GM12801 (cell line): ENCODE measurements around the gene ARMC2.

ENCODE experiments used
- TF ChIP-seq, protein P1 (sequence below): IDR thresholded peaks from one replicate; pipeline ENCODE4 v1.5.1; 2011; ENCODE audit warnings: control low read depth; ENCODE audit not compliant: insufficient read length; ENCODE audit errors: extremely low read depth

ARMC2 gene

DNA sequence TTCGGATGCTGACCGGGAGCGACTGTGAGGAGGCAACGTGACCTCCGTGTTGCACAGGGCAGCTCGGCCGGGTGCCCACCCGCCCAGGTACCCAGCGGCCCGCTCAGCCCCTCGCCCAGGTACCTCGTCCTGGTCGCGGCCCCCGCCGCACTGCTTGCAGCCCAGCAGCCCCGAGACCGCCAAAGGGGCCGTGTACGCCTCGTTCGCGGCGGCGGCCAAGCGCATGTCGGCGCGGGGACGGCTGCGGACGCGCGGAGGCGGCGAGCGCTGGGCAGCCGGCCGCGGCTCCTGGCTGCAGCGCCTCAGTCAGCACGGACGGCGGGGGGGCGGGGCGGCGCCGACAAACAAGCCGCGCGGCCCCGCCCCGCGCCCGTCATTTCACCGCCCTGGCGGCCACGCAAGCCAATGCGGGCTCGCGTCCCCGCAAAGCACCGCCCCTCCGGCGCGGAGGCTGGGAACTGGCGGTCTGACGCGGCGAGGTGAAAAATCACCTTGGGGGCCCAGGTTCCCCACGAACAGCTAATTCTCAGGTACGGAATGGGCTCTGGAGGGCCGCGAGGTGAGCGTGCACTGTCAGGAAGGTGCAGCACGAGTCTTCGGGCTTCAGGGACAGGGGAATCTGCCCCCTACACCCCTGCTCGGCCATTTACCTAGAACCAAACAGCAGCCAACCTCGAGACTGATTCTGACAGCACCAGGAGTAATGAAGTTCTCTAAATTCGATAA, 161.2 kb downstream of the ARMC2 start:
- TF ChIP-seq, protein P1, sequence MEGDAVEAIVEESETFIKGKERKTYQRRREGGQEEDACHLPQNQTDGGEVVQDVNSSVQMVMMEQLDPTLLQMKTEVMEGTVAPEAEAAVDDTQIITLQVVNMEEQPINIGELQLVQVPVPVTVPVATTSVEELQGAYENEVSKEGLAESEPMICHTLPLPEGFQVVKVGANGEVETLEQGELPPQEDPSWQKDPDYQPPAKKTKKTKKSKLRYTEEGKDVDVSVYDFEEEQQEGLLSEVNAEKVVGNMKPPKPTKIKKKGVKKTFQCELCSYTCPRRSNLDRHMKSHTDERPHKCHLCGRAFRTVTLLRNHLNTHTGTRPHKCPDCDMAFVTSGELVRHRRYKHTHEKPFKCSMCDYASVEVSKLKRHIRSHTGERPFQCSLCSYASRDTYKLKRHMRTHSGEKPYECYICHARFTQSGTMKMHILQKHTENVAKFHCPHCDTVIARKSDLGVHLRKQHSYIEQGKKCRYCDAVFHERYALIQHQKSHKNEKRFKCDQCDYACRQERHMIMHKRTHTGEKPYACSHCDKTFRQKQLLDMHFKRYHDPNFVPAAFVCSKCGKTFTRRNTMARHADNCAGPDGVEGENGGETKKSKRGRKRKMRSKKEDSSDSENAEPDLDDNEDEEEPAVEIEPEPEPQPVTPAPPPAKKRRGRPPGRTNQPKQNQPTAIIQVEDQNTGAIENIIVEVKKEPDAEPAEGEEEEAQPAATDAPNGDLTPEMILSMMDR = no peak

DNA sequence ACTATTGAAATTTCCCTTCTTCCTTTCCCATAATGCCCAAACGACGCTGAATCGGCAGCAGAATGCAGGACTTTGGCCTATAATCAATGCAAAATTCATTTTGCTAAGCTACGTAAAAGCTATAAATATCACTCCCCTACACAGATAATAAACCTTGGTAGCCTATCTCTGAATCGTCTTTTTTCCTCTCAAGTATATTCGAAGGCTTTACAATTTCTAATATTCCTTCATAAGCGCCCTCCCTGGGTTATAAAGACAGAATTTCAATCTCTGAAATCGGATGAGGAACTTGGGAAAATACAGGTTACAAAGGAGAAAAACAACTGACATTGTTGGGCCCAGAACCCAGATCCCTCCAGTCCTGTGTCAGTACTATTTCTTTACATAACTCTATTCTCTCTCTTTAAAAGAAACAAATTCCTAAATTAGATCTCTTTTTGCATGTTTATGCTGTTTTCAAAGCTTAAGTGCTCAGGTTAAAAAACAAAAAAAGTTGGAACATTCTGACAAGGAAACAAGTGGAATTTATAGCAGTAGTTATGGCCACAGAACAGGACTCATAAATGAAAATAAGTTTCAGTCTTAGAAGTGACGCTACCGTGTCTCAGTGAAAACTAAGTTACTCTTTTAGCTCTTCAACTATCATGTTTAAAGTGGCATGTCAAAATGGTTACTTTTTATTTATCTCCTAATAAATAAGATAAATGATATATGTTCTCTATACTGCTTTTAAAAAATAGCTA, 161.9 kb downstream of the ARMC2 start:
- TF ChIP-seq, protein P1 = no peak

DNA sequence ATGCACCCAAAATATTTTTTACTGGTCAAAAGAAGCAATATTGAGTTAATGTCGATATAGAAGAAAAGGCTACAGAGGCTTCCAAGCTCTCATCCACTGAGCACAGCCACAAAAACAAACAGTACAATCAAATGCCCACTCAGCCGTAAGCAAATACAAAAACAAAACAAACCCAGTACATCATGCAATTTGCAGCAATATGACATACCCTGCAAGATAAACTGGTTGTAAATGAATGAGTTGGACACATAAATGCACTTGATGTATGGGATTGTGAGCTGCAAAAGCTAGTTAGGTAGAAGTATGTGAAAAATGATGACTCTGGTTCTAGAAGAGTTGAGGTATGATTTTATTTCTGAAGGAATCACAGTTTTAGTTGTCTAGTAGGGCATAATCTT, 162.5 kb downstream of the ARMC2 start:
- TF ChIP-seq, protein P1 = no peak

DNA sequence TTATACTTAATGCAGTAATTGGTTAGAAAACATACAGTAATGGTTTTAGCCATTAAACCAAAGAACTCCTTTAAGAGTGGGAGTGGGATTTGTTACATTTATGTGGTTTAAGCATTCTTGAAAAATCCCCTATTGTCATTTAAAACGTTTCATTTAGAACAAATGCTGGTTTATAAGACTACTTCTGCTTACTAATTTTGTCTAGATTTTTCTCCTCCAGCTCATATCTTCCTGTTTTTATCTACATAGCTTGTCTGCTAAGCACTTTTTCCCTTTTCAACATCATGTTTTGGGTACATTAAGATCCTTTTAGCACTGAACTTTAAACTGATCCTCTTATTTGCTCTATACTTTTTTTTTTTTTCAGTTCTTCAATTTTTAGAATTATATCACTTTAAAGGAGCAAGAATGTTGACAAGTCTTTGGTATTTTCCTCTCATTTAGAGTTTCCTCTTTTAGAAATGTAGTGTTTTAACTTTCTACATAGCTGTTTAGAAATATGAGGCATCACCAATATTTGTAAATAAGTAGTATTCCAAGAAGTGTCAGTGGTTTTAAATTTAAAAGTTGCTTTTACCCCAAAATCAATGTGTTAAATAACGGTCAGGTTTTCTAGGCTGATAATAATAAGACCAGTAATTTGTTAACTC, 165.6 kb downstream of the ARMC2 start:
- TF ChIP-seq, protein P1 = no peak

DNA sequence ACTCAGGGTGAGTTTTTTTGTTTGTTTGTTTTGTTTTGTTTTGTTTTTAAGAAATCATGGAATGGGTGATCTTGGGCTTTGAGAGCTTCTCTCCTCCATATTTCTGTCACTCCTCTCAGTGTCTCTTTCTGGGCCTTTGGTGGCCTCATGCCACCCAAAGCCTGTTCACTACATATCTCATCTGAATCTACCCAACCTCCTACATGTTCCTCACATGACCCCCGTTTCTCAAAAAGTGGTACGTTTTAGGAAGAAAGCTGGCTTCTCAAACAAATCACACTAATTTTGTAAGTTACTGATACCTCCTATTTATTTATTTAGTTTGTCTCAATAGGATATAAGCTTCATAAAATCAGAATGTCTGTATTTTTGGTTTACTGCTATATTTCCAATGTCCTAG, 166.4 kb downstream of the ARMC2 start:
- TF ChIP-seq, protein P1 = no peak

DNA sequence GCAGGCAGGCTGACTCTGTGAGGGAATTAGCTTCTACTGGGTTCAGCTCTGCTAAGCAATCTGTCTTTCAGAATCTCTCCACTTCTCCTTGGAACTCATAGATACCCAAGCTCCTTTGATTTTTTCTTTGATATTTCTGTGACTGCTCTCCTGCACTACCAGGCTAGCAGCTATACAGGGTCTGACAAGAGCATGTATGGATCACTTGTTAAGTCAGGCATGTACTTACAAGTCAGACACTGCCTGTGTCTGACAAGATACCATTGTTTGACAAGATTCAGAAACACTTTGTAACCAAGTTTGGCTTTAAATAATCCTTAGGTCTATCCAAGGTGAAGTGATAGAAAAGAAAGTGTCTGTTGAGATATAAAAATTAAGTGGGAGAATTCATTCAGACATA, 167.0 kb downstream of the ARMC2 start:
- TF ChIP-seq, protein P1 = no peak

DNA sequence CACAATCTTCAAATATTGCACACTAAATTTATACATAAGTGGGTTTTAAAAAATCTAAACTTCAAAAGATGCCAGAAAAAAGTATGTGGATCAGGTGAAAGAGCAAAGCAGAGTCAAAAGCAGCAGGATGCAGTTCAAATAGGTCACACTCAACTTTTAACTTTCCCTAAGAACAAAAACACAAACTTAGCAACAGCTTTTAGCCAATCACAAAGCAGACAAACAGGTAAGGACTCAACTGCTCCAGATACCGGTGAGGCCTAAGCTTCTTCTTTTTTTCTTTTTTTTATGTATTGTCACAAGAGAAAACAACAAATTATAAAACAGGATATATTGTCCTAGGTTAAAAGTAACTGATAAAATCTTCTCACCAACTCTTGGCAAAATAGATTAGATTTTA, 171.7 kb downstream of the ARMC2 start:
- TF ChIP-seq, protein P1 = no peak
